Neural cell (in vitro differentiated cells): Measurements from ENCODE around the gene DPP7. TPM values are rescaled to one million over a fixed set of nuclear protein-coding genes. Genes with fewer than 3 reads are reported as not detected.

Source experiments
- H2AFZ ChIP-seq: fragments of 200-600, 300-800 bp; sonication (generic), shearing (Covaris generic); 2 replicates; pipeline ENCODE4 v1.6.0; 2014; ENCODE audit warnings: low read depth, mild to moderate bottlenecking, antibody characterized with exemption, low read length, moderate library complexity
- H3F3A ChIP-seq: fragments of 200-600 bp; shearing (Covaris generic); 2 replicates; pipeline ENCODE4 v1.6.1; 2016; ENCODE audit warnings: mild to moderate bottlenecking, moderate library complexity, mixed read lengths, antibody characterized with exemption, low read length; ENCODE audit not compliant: insufficient read depth, poor library complexity, severe bottlenecking
- H3K27ac ChIP-seq: fragments of 200-600, 300-800 bp; sonication (generic), shearing (Covaris generic); 2 replicates; pipeline ENCODE4 v1.5.1; 2014; ENCODE audit warnings: mild to moderate bottlenecking, low read length, moderate library complexity
- H3K27me3 ChIP-seq: fragments of 300-800, 200-600 bp; sonication (generic), shearing (Covaris generic); 2 replicates; pipeline ENCODE4 v1.6.0; 2014; ENCODE audit warnings: mild to moderate bottlenecking, low read depth, low read length, moderate library complexity; ENCODE audit not compliant: insufficient read depth
- H3K36me3 ChIP-seq: fragments of 300-800, 200-600 bp; sonication (generic), shearing (Covaris generic); 2 replicates; pipeline ENCODE4 v1.5.1; 2014; ENCODE audit warnings: mild to moderate bottlenecking, antibody characterized with exemption, low read length, moderate library complexity; ENCODE audit not compliant: insufficient read depth
- H3K4me2 ChIP-seq: fragments of 300-800, 200-600 bp; sonication (generic), shearing (Covaris generic); 2 replicates; pipeline ENCODE4 v1.6.0; 2014; ENCODE audit warnings: mild to moderate bottlenecking, low read length
- H3K4me3 ChIP-seq: fragments of 300-800, 200-600 bp; sonication (generic), shearing (Covaris generic); 2 replicates; pipeline ENCODE4 v1.5.1; 2014; ENCODE audit warnings: mild to moderate bottlenecking, low read length, moderate library complexity
- H3K79me2 ChIP-seq: fragments of 200-600 bp; shearing (Covaris generic); replicated peaks from 2 replicates; pipeline ENCODE4 v1.6.0; 2014; ENCODE audit warnings: mild to moderate bottlenecking, low read length, moderate library complexity; ENCODE audit not compliant: insufficient read depth
- H3K9ac ChIP-seq: fragments of 300-800, 200-600 bp; sonication (generic), shearing (Covaris generic); 2 replicates; pipeline ENCODE4 v1.6.1; 2016; ENCODE audit warnings: mild to moderate bottlenecking, low read length, mixed read lengths
- H3K9me2 ChIP-seq: fragments of 200-600 bp; shearing (Covaris generic); 2 replicates; pipeline ENCODE4 v1.6.1; 2016; ENCODE audit warnings: mild to moderate bottlenecking, low read length, mixed read lengths; ENCODE audit not compliant: insufficient read depth
- H3K9me3 ChIP-seq: fragments of 200-600, 300-800 bp; sonication (generic), shearing (Covaris generic); 2 replicates; pipeline ENCODE4 v1.6.1; 2016; ENCODE audit warnings: mild to moderate bottlenecking, mixed run types, low read length, moderate library complexity, mixed read lengths
- H4K20me1 ChIP-seq: fragments of 200-600 bp; shearing (Covaris generic); 2 replicates; pipeline ENCODE4 v1.6.1; 2016; ENCODE audit warnings: mild to moderate bottlenecking, mixed run types; ENCODE audit not compliant: insufficient read depth
- CTCF ChIP-seq: fragments of 450-650 bp; IDR thresholded peaks from 2 replicates; pipeline ENCODE4 v1.5.1; 2014; ENCODE audit warnings: antibody characterized with exemption, mild to moderate bottlenecking, moderate library complexity; ENCODE audit not compliant: poor library complexity, severe bottlenecking
- EP300 ChIP-seq: fragments of 450-650 bp; conservative IDR thresholded peaks from 2 replicates; pipeline ENCODE4 v1.6.1; 2014; ENCODE audit warnings: antibody characterized with exemption, mild to moderate bottlenecking, moderate library complexity; ENCODE audit not compliant: poor library complexity, severe bottlenecking
- EZH2 ChIP-seq: fragments of 200-600, 300-800 bp; shearing (Covaris generic), sonication (generic); IDR thresholded peaks from 2 replicates; pipeline ENCODE4 v1.6.1; 2014; ENCODE audit warnings: antibody characterized with exemption, low read length, borderline replicate concordance, mild to moderate bottlenecking; ENCODE audit not compliant: insufficient read depth, poor library complexity, severe bottlenecking
- MXI1 ChIP-seq: fragments of 450-650 bp; conservative IDR thresholded peaks from 2 replicates; pipeline ENCODE4 v1.6.1; 2014; ENCODE audit warnings: antibody characterized with exemption, mild to moderate bottlenecking; ENCODE audit not compliant: poor library complexity, severe bottlenecking
- POLR2AphosphoS5 ChIP-seq: IDR thresholded peaks from 2 replicates; pipeline ENCODE4 v1.6.1; 2012
- RAD21 ChIP-seq: fragments of 450-650 bp; conservative IDR thresholded peaks from 2 replicates; pipeline ENCODE4 v1.6.1; 2014; ENCODE audit warnings: antibody characterized with exemption, mild to moderate bottlenecking, moderate library complexity
- REST ChIP-seq: IDR thresholded peaks from 2 replicates; pipeline ENCODE4 v1.6.1; 2012; ENCODE audit warnings: borderline replicate concordance
- SMC3 ChIP-seq: fragments of 450-650 bp; conservative IDR thresholded peaks from 2 replicates; pipeline ENCODE4 v1.6.1; 2014; ENCODE audit warnings: antibody characterized with exemption, mild to moderate bottlenecking, moderate library complexity; ENCODE audit not compliant: poor library complexity
- TAF1 ChIP-seq: IDR thresholded peaks from 2 replicates; pipeline ENCODE4 v1.6.1; 2012; ENCODE audit warnings: low read depth
- polyA plus RNA-seq: library from polyadenylated mRNA; depleted of rRNA; stranded (reverse); fragments of >200 nt; gene quantifications from 2 replicates; pipeline ENCODE4 v1.2.3, GENCODE V29; 2014

The DPP7 gene
- polyA plus RNA-seq, 1 donor from 2014 or later = 23.3 TPM

GRCh38 chr9:137112564-137113384, 1.8 kb downstream of the DPP7 start:
- H3K9me3 ChIP-seq = no peaks in the 10 kb centered on the region
- H3K36me3 ChIP-seq = no peaks in the 10 kb centered on the region
- no peak overlapping the region for H3K4me2 ChIP-seq
- no peaks in the 10 kb centered on the region for H3K79me2 ChIP-seq
- TF ChIP-seq TAF1 (no peak), SMC3 (no peak)
- H2AFZ ChIP-seq = no peak overlapping the region
- no peak overlapping the region for H3K27ac ChIP-seq
- no peaks in the 10 kb centered on the region for H3F3A ChIP-seq
- H3K4me3 ChIP-seq = no peak overlapping the region
- peaks cover 10% of the 10 kb centered on the region for H3K27me3 ChIP-seq
- no peaks in the 10 kb centered on the region for H4K20me1 ChIP-seq
- H3K9ac ChIP-seq = no peak overlapping the region
- H3K9me2 ChIP-seq = no peaks in the 10 kb centered on the region

DNA sequence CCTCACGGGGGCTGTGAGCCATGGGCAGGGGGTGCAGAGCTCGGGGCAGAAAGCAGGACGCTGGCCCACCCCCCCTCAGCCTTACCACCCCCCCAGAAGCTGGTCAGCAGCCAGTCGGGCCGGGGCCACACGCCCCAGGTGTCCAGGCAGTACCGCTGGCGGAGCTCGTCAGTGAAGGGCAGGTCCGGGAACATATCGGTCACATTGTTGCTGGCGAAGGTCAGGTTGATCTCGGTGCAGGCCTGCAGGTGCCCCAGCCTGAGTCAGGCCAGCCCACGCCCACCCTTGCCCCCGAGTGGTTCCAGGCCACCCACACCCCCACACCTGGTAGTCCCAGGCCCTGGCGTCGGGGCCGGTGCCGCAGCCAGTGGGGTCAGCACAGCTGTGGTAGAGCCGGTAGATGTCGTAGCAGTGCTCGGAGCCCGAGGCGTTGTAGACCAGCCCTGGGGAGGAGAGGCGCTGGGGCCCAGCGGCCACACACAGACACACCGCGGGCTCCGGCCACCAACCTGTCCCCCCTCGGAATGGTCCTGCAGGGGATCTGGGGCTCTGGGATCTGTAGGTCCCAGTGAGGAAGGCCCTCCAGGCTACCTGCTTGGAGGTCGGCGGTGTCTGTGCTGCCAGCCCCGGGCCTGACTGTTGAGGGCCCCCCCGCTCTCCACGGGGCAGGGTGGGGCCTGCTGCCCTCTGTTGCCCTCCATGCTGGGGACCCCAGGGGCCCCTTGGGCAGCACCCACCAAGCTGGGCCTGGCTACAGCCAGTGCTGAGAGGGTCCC, 2.6 kb downstream of the DPP7 start:
- Histone ChIP-seq H2AFZ (no peak overlapping the region), H4K20me1 (no peaks in the 10 kb centered on the region), H3K36me3 (no peaks in the 10 kb centered on the region)

More for the DNA sequence above, 2.6 kb downstream of the DPP7 start:
- no peaks in the 10 kb centered on the region for H3F3A ChIP-seq
- H3K9me2 ChIP-seq = no peaks in the 10 kb centered on the region
- no peak overlapping the region for H3K27ac ChIP-seq
- H3K79me2 ChIP-seq = no peaks in the 10 kb centered on the region
- H3K9me3 ChIP-seq = no peaks in the 10 kb centered on the region
- H3K4me3 ChIP-seq = no peak overlapping the region
- H3K9ac ChIP-seq = no peak overlapping the region
- peaks cover 10% of the 10 kb centered on the region for H3K27me3 ChIP-seq
- no peak overlapping the region for H3K4me2 ChIP-seq
- TF ChIP-seq REST (no peak), SMC3 (no peak), EP300 (no peak), EZH2 (no peak), POLR2AphosphoS5 (no peak), RAD21 (no peak), MXI1 (no peak), CTCF (no peak), TAF1 (no peak)
